Heart left ventricle (tissue), 13 donors: ENCODE results near the gene RPS28.
"Not testable (repeated sequence)": the region's sequence is repeated elsewhere in the genome, so short reads cannot be mapped to it uniquely, and the experiment has no call there.

Source experiments
- POLR2A ChIP-seq, 2 donors: fragments of 450-650 bp; IDR thresholded peaks; one replicate each; pipeline ENCODE4 v1.6.1; 2017; ENCODE audit warnings: antibody characterized with exemption in 2 of 2, mild to moderate bottlenecking in 2 of 2, moderate library complexity in 2 of 2
- TF ChIP-seq, protein P1 (sequence below), 12 donors: fragments of 200-600 bp; sonication (generic) in 4 of 12; IDR thresholded peaks; one replicate each; pipeline versions ENCODE4 v1.5.0 to v1.8.0; 2018 to 2022; ENCODE audit warnings: antibody characterized with exemption in 12 of 12, mild to moderate bottlenecking in 5 of 12
- donor health status: ischemic (EF 13 %, LVEDD 7.1; RV severe dilation, severe dysfunction).
- donor health status: DM: no; HTN: yes; CAD: no.
- donor health status: DM: no; HTN: no; CAD: no.
- donor health status: ischemic (EF 25% LVEDD 6.9; RV normal size, moderate dysfunction).
- donor health status: ischemic (EF 25% LVEDD 5.7; RV mildly dilated, moderate dysfunction).
- donor health status: ischemic (EF 35%, LVEDD 5.7; RV mildly dilated, moderate dysfunction).
- donor health status: nonischemic (EF 11% LVEDD 7.7; RV severe dilation, severe dysfunction).
- donor health status: DM: yes; HTN: yes; CAD: no.
- donor health status: PGD.
- donor health status: ischemic (EF 29% LVEDD 5.4; RV normal size, mild dysfunction).
- donor health status: nonischemic (EF 23%, LVEDD 6.1; RV moderate dilation, normal function).

DNA sequence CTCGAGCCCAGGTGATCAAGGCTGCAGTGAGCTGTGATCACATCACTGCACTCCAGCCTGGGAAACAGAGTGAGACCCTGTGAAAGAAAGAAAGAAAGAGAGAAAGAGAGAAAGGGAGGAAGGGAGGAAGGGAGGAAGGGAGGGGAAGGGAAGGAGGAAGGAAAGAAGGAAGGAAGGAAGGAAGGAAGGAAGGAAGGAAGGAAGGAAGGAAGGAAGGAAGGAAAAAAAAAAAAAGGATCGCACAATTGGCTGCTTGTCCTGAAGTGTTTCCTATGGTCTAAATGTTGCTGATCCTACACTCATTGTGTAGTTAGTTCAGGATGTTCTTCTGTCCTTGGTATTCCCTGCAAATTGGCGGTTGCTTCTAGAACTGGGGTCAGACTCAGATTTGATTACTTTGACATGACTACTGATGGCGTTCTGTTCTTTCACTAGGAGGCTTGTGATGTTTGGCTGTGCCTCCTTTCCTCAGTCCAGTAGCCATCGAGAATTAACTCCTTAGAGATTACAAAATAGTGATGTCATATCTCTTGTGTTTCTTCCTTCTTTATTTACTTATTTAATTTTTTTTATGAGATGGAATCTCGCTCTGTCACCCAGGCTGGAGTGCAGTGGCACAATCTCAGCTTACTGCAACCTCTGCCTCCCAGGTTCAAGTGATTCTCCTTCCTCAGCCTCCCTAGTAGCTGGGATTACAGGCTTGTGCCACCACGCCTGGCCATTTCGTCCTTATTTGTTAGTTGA lies 28.5 kb downstream of the RPS28 start:
- TF ChIP-seq, protein P1, sequence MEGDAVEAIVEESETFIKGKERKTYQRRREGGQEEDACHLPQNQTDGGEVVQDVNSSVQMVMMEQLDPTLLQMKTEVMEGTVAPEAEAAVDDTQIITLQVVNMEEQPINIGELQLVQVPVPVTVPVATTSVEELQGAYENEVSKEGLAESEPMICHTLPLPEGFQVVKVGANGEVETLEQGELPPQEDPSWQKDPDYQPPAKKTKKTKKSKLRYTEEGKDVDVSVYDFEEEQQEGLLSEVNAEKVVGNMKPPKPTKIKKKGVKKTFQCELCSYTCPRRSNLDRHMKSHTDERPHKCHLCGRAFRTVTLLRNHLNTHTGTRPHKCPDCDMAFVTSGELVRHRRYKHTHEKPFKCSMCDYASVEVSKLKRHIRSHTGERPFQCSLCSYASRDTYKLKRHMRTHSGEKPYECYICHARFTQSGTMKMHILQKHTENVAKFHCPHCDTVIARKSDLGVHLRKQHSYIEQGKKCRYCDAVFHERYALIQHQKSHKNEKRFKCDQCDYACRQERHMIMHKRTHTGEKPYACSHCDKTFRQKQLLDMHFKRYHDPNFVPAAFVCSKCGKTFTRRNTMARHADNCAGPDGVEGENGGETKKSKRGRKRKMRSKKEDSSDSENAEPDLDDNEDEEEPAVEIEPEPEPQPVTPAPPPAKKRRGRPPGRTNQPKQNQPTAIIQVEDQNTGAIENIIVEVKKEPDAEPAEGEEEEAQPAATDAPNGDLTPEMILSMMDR (IDR thresholded peaks at IDR 0.05), result not testable (repeated sequence)
- TF ChIP-seq POLR2A (IDR thresholded peaks at IDR 0.05), result not testable (repeated sequence)
